ENCODE results near the gene LCORL. TPM values are rescaled to one million over a fixed set of nuclear protein-coding genes. Genes with fewer than 3 reads are reported as not detected.
A peak's percentile ranks its signal among the peaks of the same experiment; 100 is the strongest.

Gene LCORL
- total RNA-seq, 1 donor = 15.9 TPM

DNA sequence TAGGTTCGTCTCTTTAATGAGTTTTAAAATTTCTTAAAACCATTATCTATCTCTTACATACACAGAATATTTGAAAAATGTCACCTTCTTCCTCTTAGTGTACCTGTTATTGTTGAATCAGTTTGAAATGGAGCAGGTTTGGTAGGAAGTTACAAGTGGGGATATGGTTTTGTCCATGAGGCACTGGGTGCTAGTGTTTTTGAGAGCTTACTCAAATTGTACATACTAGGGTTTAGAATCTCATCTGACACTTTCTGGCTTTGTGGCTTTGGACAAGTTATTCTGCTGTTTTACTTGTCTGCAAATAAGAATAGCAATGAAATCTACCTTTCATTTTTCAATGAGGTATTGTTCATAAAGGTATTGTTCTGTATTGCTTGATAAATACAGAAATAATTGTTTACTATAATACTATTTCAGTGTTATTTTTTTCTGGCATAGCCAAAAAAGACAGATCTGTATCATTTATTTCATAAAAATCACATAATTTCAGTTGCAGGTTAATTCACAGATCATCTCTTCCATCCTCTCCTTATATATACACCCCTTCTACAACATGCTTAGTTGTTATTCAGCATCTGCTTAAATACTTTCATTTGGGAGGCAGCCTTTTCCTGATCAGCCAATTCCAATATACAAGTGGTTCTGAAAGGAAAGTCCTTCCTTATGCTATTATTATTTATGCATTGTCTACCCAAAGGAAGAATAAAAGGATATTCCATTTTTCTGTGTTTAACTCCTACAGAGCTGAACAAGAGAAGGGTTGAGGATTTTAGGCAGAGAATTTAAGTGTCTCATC is 197.5 kb downstream of the LCORL start:
- Histone ChIP-seq H3K4me2 (ENCODE audit: insufficient read depth, low read length) (peak overlapping the region; percentile 37), H3K4me3 (ENCODE audit: insufficient read depth, low read length) (no peak overlapping the region), H3K27me3 (ENCODE audit: insufficient read depth, low read length) (no peaks in the 10 kb centered on the region), H3K27ac (ENCODE audit: low read depth, low read length) (no peak overlapping the region), H4K20me1 (ENCODE audit: insufficient read depth, low read length) (no peaks in the 10 kb centered on the region), H2AFZ (ENCODE audit: low read length) (peak overlapping the region; percentile 80), H3K4me1 (ENCODE audit: insufficient read depth, low read length) (no peaks in the 10 kb centered on the region), H3K36me3 (ENCODE audit: insufficient read depth, low read length) (peaks cover 7% of the 10 kb centered on the region), H3K79me2 (ENCODE audit: insufficient read depth, low read length) (peaks cover 24% of the 10 kb centered on the region), H3K9me3 (ENCODE audit: low read depth, low read length) (no peaks in the 10 kb centered on the region)
- TF ChIP-seq, protein P1, sequence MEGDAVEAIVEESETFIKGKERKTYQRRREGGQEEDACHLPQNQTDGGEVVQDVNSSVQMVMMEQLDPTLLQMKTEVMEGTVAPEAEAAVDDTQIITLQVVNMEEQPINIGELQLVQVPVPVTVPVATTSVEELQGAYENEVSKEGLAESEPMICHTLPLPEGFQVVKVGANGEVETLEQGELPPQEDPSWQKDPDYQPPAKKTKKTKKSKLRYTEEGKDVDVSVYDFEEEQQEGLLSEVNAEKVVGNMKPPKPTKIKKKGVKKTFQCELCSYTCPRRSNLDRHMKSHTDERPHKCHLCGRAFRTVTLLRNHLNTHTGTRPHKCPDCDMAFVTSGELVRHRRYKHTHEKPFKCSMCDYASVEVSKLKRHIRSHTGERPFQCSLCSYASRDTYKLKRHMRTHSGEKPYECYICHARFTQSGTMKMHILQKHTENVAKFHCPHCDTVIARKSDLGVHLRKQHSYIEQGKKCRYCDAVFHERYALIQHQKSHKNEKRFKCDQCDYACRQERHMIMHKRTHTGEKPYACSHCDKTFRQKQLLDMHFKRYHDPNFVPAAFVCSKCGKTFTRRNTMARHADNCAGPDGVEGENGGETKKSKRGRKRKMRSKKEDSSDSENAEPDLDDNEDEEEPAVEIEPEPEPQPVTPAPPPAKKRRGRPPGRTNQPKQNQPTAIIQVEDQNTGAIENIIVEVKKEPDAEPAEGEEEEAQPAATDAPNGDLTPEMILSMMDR (IDR thresholded peaks at IDR 0.05; ENCODE audit: extremely low read depth, low read depth, low read length) = no peak
- no peak for DNase-seq (ENCODE audit: insufficient read length, low spot score, missing footprints)

DNA sequence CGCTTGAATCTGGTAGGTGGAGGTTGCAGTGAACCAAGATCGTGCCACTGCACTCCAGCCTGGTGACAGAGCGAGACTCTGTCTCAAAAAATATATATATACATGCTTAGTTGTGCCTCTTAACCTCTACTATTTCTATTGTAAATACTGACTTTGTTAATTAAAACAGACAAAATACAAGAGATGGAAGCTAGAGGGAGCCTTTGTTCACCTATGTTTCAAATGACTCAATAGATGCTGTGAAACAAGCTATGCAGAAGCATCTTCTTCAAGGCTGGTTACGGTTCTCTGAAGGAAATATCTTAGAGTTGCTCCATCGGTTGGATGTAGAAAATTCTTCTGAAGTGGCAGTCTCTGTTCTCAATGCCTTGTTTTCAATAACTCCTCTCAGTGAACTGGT is 204.5 kb downstream of the LCORL start:
- no peaks in the 10 kb centered on the region for H3K9me3 ChIP-seq (ENCODE audit: low read depth, low read length)
- H2AFZ ChIP-seq (ENCODE audit: low read length) = peak overlapping the region; percentile 88
- peaks cover 64% of the 10 kb centered on the region for H3K79me2 ChIP-seq (ENCODE audit: insufficient read depth, low read length)
- TF ChIP-seq, protein P1 (IDR thresholded peaks at IDR 0.05; ENCODE audit: extremely low read depth, low read depth, low read length) = peak; percentile 60
- H3K27me3 ChIP-seq (ENCODE audit: insufficient read depth, low read length) = no peaks in the 10 kb centered on the region
- H3K36me3 ChIP-seq (ENCODE audit: insufficient read depth, low read length) = peaks cover 6% of the 10 kb centered on the region
- H3K27ac ChIP-seq (ENCODE audit: low read depth, low read length) = no peak overlapping the region
- peak overlapping the region; percentile 77 for H3K4me2 ChIP-seq (ENCODE audit: insufficient read depth, low read length)
- no peak for DNase-seq (ENCODE audit: insufficient read length, low spot score, missing footprints)
- H3K4me3 ChIP-seq (ENCODE audit: insufficient read depth, low read length) = peak overlapping the region; percentile 44
- H3K4me1 ChIP-seq (ENCODE audit: insufficient read depth, low read length) = peaks cover 27% of the 10 kb centered on the region
- no peaks in the 10 kb centered on the region for H4K20me1 ChIP-seq (ENCODE audit: insufficient read depth, low read length)

DNA sequence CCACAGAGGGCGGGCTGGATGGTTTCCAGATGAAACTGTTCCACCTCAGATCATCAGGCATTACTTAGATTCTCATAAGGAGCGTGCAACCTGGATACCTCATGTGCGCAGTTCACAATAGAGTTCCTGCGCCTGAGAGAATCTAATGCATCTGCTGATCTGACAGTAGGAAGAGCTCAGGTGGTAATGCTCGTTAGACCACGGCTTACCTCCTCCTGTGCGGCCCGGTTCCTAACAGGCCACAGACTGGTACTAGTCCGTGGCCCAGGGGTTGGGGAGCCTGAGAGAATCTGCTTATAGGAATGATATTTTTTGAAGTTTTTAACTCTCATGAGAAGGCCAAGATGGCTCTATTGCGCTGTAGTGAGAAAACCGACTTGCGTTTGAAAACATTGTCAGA is 205.4 kb downstream of the LCORL start:
- TF ChIP-seq, protein P1 (IDR thresholded peaks at IDR 0.05; ENCODE audit: extremely low read depth, low read depth, low read length) = no peak
- Histone ChIP-seq H3K4me1 (ENCODE audit: insufficient read depth, low read length) (peaks cover 32% of the 10 kb centered on the region), H3K4me3 (ENCODE audit: insufficient read depth, low read length) (no peak overlapping the region), H4K20me1 (ENCODE audit: insufficient read depth, low read length) (no peaks in the 10 kb centered on the region), H3K79me2 (ENCODE audit: insufficient read depth, low read length) (peaks cover 70% of the 10 kb centered on the region), H3K27ac (ENCODE audit: low read depth, low read length) (no peak overlapping the region), H3K27me3 (ENCODE audit: insufficient read depth, low read length) (no peaks in the 10 kb centered on the region), H3K36me3 (ENCODE audit: insufficient read depth, low read length) (peaks cover 6% of the 10 kb centered on the region), H3K9me3 (ENCODE audit: low read depth, low read length) (no peaks in the 10 kb centered on the region), H3K4me2 (ENCODE audit: insufficient read depth, low read length) (no peak overlapping the region), H2AFZ (ENCODE audit: low read length) (peak overlapping the region; percentile 50)
- no peak for DNase-seq (ENCODE audit: insufficient read length, low spot score, missing footprints)

DNA sequence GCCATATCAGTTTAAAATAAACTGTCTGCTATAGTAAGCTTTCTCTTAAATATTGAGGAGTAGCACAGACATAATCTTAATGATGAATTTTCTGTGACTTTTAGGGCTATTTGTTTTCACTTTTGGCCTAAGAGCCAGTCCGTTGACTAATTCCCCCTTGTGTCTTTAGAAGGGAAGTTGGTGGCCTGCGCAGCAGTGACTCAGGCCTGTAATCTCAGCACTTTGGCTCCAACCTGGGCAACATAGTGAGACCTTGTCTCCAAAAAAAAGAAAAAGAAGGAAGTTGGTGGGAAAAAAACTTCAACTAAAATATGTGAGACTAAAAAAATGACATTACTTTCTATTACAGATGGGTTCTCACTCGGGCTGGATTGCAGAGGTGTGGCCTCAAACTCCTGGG is 207.4 kb downstream of the LCORL start:
- Histone ChIP-seq H3K79me2 (ENCODE audit: insufficient read depth, low read length) (peaks cover 86% of the 10 kb centered on the region), H2AFZ (ENCODE audit: low read length) (peak overlapping the region; percentile 81), H3K9me3 (ENCODE audit: low read depth, low read length) (no peaks in the 10 kb centered on the region), H3K27me3 (ENCODE audit: insufficient read depth, low read length) (no peaks in the 10 kb centered on the region), H3K4me1 (ENCODE audit: insufficient read depth, low read length) (peaks cover 38% of the 10 kb centered on the region), H3K4me3 (ENCODE audit: insufficient read depth, low read length) (no peak overlapping the region), H3K36me3 (ENCODE audit: insufficient read depth, low read length) (peaks cover 6% of the 10 kb centered on the region), H3K4me2 (ENCODE audit: insufficient read depth, low read length) (peak overlapping the region; percentile 83), H4K20me1 (ENCODE audit: insufficient read depth, low read length) (peaks cover 11% of the 10 kb centered on the region), H3K27ac (ENCODE audit: low read depth, low read length) (peak overlapping the region; percentile 75)
- DNase-seq (ENCODE audit: insufficient read length, low spot score, missing footprints) = no peak
- TF ChIP-seq, protein P1 (IDR thresholded peaks at IDR 0.05; ENCODE audit: extremely low read depth, low read depth, low read length) = no peak
